Measurements from ENCODE around the gene BNC1. TPM values are rescaled to one million over a fixed set of nuclear protein-coding genes. Genes with fewer than 3 reads are reported as not detected.
"Not testable (repeated sequence)": the region's sequence is repeated elsewhere in the genome, so short reads cannot be mapped to it uniquely, and the experiment has no call there.

Gene BNC1
- total RNA-seq, 5 donors from 2014 or later (not counting 1 experiment from before 2014, with no cell fraction given): not detected

- no peak overlapping the region for H3K27ac Mint-ChIP-seq
- POLR2A ChIA-PET: no interaction called here
- Histone ChIP-seq H3K27ac (ENCODE audit: low read length) (no peak overlapping the region), H3K9me3 (no peaks in the 10 kb centered on the region), H3K4me1 (ENCODE audit: control insufficient read depth in 1 of 2, extremely low read depth in 1 of 2, insufficient read depth in 2 of 2, low read length in 2 of 2) (no peaks in the 10 kb centered on the region), H3K27me3 (replicated peaks in 1 of 2; ENCODE audit: control insufficient read depth in 2 of 2, extremely low read depth in 1 of 2, insufficient read depth in 2 of 2, low read length in 1 of 2) (peaks cover 0 to 2% of the 10 kb centered on the region in 2 experiments), H3K36me3 (ENCODE audit: control insufficient read depth in 2 of 2, extremely low read depth in 1 of 2, insufficient read depth in 1 of 2, low read length in 1 of 2) (no peaks in the 10 kb centered on the region), H3K4me3 (ENCODE audit: control insufficient read depth in 1 of 2, extremely low read depth in 1 of 2, low read length in 1 of 2) (no peak overlapping the region)
- H3K36me3 Mint-ChIP-seq: no peaks in the 10 kb centered on the region
- ATAC-seq (replicated peaks in 1 of 4) (no peak), DNase-seq (no peak)
- H3K9me3 Mint-ChIP-seq: no peaks in the 10 kb centered on the region
- WGBS (ENCODE audit: insufficient coverage): no CpG with 5 or more reads among the region's 21 CpGs
- CTCF ChIA-PET: no interaction called here
- peaks cover 0 to 5% (median 0%) of the 10 kb centered on the region in 3 donors for H3K4me1 Mint-ChIP-seq
- H3K27me3 Mint-ChIP-seq: peaks cover 7 to 10% of the 10 kb centered on the region in 2 donors
- no peak overlapping the region for H3K4me3 Mint-ChIP-seq
These were observed 54.2 kb downstream of the BNC1 start for GRCh38 chr15:83230242-83230641.

- peaks cover 0 to 5% (median 0%) of the 10 kb centered on the region in 3 donors for H3K4me1 Mint-ChIP-seq
- ChIA-PET CTCF (no interaction called here), POLR2A (no interaction called here)
- Histone ChIP-seq H3K27ac (ENCODE audit: low read length) (no peak overlapping the region), H3K27me3 (replicated peaks in 1 of 2; ENCODE audit: control insufficient read depth in 2 of 2, extremely low read depth in 1 of 2, insufficient read depth in 2 of 2, low read length in 1 of 2) (peaks cover 0 to 2% of the 10 kb centered on the region in 2 experiments), H3K4me1 (ENCODE audit: control insufficient read depth in 1 of 2, extremely low read depth in 1 of 2, insufficient read depth in 2 of 2, low read length in 2 of 2) (no peaks in the 10 kb centered on the region), H3K36me3 (ENCODE audit: control insufficient read depth in 2 of 2, extremely low read depth in 1 of 2, insufficient read depth in 1 of 2, low read length in 1 of 2) (no peaks in the 10 kb centered on the region), H3K4me3 (ENCODE audit: control insufficient read depth in 1 of 2, extremely low read depth in 1 of 2, low read length in 1 of 2) (no peak overlapping the region), H3K9me3 (no peaks in the 10 kb centered on the region)
- peaks cover 0 to 6% (median 0%) of the 10 kb centered on the region in 3 donors for H3K9me3 Mint-ChIP-seq
- DNase-seq: no peak
- H3K27me3 Mint-ChIP-seq: peaks cover 9 to 11% of the 10 kb centered on the region in 2 donors
- no peaks in the 10 kb centered on the region for H3K36me3 Mint-ChIP-seq
- H3K27ac Mint-ChIP-seq: no peak overlapping the region
- H3K4me3 Mint-ChIP-seq: no peak overlapping the region
- 80% methylated on average over 7 of the region's 9 CpGs for WGBS (ENCODE audit: insufficient coverage)
- no peak for ATAC-seq (replicated peaks in 1 of 4)
These were observed 59.0 kb downstream of the BNC1 start for GRCh38 chr15:83225449-83225848.

GRCh38 chr15:83221781-83222180 is 62.7 kb downstream of the BNC1 start:
- not testable (repeated sequence) for H3K36me3 Mint-ChIP-seq

GRCh38 chr15:83219026-83219425 is 65.4 kb downstream of the BNC1 start:
- Histone ChIP-seq H3K4me1 (ENCODE audit: control insufficient read depth in 1 of 2, extremely low read depth in 1 of 2, insufficient read depth in 2 of 2, low read length in 2 of 2) (no peaks in the 10 kb centered on the region), H3K36me3 (ENCODE audit: control insufficient read depth in 2 of 2, extremely low read depth in 1 of 2, insufficient read depth in 1 of 2, low read length in 1 of 2) (no peaks in the 10 kb centered on the region), H3K27me3 (replicated peaks in 1 of 2; ENCODE audit: control insufficient read depth in 2 of 2, extremely low read depth in 1 of 2, insufficient read depth in 2 of 2, low read length in 1 of 2) (peaks cover 0 to 7% of the 10 kb centered on the region in 2 experiments), H3K4me3 (ENCODE audit: control insufficient read depth in 1 of 2, extremely low read depth in 1 of 2, low read length in 1 of 2) (no peak overlapping the region), H3K27ac (ENCODE audit: low read length) (no peak overlapping the region), H3K9me3 (no peaks in the 10 kb centered on the region)
- CTCF ChIA-PET: no interaction called here
- no CpG with 5 or more reads among the region's 1 CpG for WGBS (ENCODE audit: insufficient coverage)
- H3K4me1 Mint-ChIP-seq: peaks cover 0 to 2% (median 0%) of the 10 kb centered on the region in 3 donors
- H3K36me3 Mint-ChIP-seq: no peaks in the 10 kb centered on the region
- H3K27ac Mint-ChIP-seq: no peak overlapping the region
- ATAC-seq (replicated peaks in 1 of 4) (no peak), DNase-seq (no peak)
- peaks cover 0 to 9% (median 0%) of the 10 kb centered on the region in 3 donors for H3K9me3 Mint-ChIP-seq
- H3K4me3 Mint-ChIP-seq: no peak overlapping the region
- POLR2A ChIA-PET: no interaction called here
- H3K27me3 Mint-ChIP-seq: peaks cover 32 to 37% of the 10 kb centered on the region in 2 donors

More at GRCh38 chr15:83221781-83222180, 62.7 kb downstream of the BNC1 start:
- H3K4me3 ChIP-seq (ENCODE audit: control insufficient read depth in 1 of 2, extremely low read depth in 1 of 2, low read length in 1 of 2); H3K27ac Mint-ChIP-seq; H3K36me3 ChIP-seq (ENCODE audit: control insufficient read depth in 2 of 2, extremely low read depth in 1 of 2, insufficient read depth in 1 of 2, low read length in 1 of 2); H3K9me3 Mint-ChIP-seq; H3K4me1 Mint-ChIP-seq; CTCF ChIA-PET; DNase-seq; H3K27ac ChIP-seq (ENCODE audit: low read length); H3K9me3 ChIP-seq; H3K4me3 Mint-ChIP-seq; H3K4me1 ChIP-seq (ENCODE audit: control insufficient read depth in 1 of 2, extremely low read depth in 1 of 2, insufficient read depth in 2 of 2, low read length in 2 of 2); H3K27me3 ChIP-seq (replicated peaks in 1 of 2; ENCODE audit: control insufficient read depth in 2 of 2, extremely low read depth in 1 of 2, insufficient read depth in 2 of 2, low read length in 1 of 2); ATAC-seq (replicated peaks in 1 of 4); POLR2A ChIA-PET: not testable (repeated sequence)
- H3K27me3 Mint-ChIP-seq: peaks cover 25 to 26% of the 10 kb centered on the region in 2 donors
- WGBS (ENCODE audit: insufficient coverage): 86% methylated on average over 9 of the region's 9 CpGs

DNA sequence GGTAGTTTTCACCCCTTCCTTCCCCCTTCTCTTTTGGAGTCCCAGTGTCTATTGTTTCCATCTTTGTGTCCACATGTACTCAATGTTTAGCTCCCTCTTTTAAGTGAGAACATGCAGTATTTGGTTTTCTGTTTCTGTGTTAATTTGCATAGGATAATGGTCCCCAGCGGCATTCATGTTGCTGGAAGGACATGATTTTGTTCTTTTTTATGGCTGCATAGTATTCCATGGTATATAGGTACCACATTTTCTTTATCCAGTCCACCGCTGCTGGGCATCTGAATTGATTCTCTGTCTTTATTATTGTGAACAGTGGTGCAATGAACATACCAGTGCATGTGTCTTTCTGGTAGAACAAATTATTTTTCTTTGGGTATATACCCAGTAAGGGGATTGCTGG is 69.2 kb downstream of the BNC1 start:
- Histone ChIP-seq H3K27me3 (replicated peaks in 1 of 2; ENCODE audit: control insufficient read depth in 2 of 2, extremely low read depth in 1 of 2, insufficient read depth in 2 of 2, low read length in 1 of 2) (peaks cover 0 to 11% of the 10 kb centered on the region in 2 experiments), H3K4me1 (ENCODE audit: control insufficient read depth in 1 of 2, extremely low read depth in 1 of 2, insufficient read depth in 2 of 2, low read length in 2 of 2) (no peaks in the 10 kb centered on the region), H3K4me3 (ENCODE audit: control insufficient read depth in 1 of 2, extremely low read depth in 1 of 2, low read length in 1 of 2) (no peak overlapping the region), H3K27ac (ENCODE audit: low read length) (no peak overlapping the region), H3K9me3 (no peaks in the 10 kb centered on the region), H3K36me3 (ENCODE audit: control insufficient read depth in 2 of 2, extremely low read depth in 1 of 2, insufficient read depth in 1 of 2, low read length in 1 of 2) (no peaks in the 10 kb centered on the region)
- H3K27me3 Mint-ChIP-seq: peaks cover 32 to 33% of the 10 kb centered on the region in 2 donors
- H3K4me1 Mint-ChIP-seq: peaks cover 0 to 2% (median 0%) of the 10 kb centered on the region in 3 donors
- ATAC-seq (replicated peaks in 1 of 4) (no peak), DNase-seq (no peak)
- no peak overlapping the region for H3K4me3 Mint-ChIP-seq
- H3K9me3 Mint-ChIP-seq: peaks cover 0 to 3% (median 0%) of the 10 kb centered on the region in 3 donors
- WGBS (ENCODE audit: insufficient coverage): no CpG with 5 or more reads among the region's 2 CpGs
- CTCF ChIA-PET: no interaction called here
- H3K36me3 Mint-ChIP-seq: no peaks in the 10 kb centered on the region
- POLR2A ChIA-PET: interaction anchor here (0.5 to 0.6 kb wide), 2 partner anchors 16 to 155 kb away, joined by 3 to 5 read pairs; no protein-coding TSS in a partner anchor
- no peak overlapping the region for H3K27ac Mint-ChIP-seq

- CTCF ChIA-PET: no interaction called here
- Mint-ChIP-seq H3K4me1 (peaks cover 6 to 8% (median 8%) of the 10 kb centered on the region in 3 donors), H3K27ac (no peak overlapping the region), H3K36me3 (no peaks in the 10 kb centered on the region), H3K4me3 (no peak overlapping the region), H3K9me3 (peaks cover 0 to 3% (median 0%) of the 10 kb centered on the region in 3 donors), H3K27me3 (peaks cover 12 to 25% of the 10 kb centered on the region in 2 donors)
- ATAC-seq (replicated peaks in 1 of 4): no peak
- no peak overlapping the region for H3K4me3 ChIP-seq (ENCODE audit: control insufficient read depth in 1 of 2, extremely low read depth in 1 of 2, low read length in 1 of 2)
- H3K4me1 ChIP-seq (ENCODE audit: control insufficient read depth in 1 of 2, extremely low read depth in 1 of 2, insufficient read depth in 2 of 2, low read length in 2 of 2): peaks cover 2 to 5% of the 10 kb centered on the region in 2 experiments
- no peak for DNase-seq
- no peak overlapping the region for H3K27ac ChIP-seq (ENCODE audit: low read length)
- 57% methylated on average over 2 of the region's 3 CpGs for WGBS (ENCODE audit: insufficient coverage)
- POLR2A ChIA-PET: no interaction called here
- no peaks in the 10 kb centered on the region for H3K9me3 ChIP-seq
- peaks cover 0 to 23% of the 10 kb centered on the region in 2 experiments for H3K27me3 ChIP-seq (replicated peaks in 1 of 2; ENCODE audit: control insufficient read depth in 2 of 2, extremely low read depth in 1 of 2, insufficient read depth in 2 of 2, low read length in 1 of 2)
- no peaks in the 10 kb centered on the region for H3K36me3 ChIP-seq (ENCODE audit: control insufficient read depth in 2 of 2, extremely low read depth in 1 of 2, insufficient read depth in 1 of 2, low read length in 1 of 2)
These were observed 73.8 kb downstream of the BNC1 start for GRCh38 chr15:83210619-83211018.

DNA sequence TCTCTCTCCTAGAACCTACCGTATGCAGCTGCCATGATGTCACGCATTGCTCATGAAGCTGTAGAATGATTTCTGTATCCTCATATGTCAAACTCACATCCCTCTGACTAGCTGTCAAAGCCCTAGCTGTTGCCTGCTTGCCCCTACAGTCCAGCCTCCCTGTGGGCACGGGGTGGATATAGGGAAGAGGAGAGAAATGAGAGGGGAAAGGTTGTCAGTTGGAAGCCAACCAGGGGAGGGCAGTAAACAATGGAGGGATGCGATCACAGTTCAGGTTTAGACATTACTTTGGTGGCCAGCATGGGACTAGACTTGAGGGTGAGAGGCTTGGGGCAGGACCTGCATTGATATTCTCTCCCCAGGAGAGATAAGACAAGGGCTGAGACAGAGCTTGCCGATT is 75.1 kb downstream of the BNC1 start:
- Histone ChIP-seq H3K4me3 (ENCODE audit: control insufficient read depth in 1 of 2, extremely low read depth in 1 of 2, low read length in 1 of 2) (no peak overlapping the region), H3K9me3 (no peaks in the 10 kb centered on the region), H3K4me1 (ENCODE audit: control insufficient read depth in 1 of 2, extremely low read depth in 1 of 2, insufficient read depth in 2 of 2, low read length in 2 of 2) (peaks cover 2 to 5% of the 10 kb centered on the region in 2 experiments), H3K27me3 (replicated peaks in 1 of 2; ENCODE audit: control insufficient read depth in 2 of 2, extremely low read depth in 1 of 2, insufficient read depth in 2 of 2, low read length in 1 of 2) (peaks cover 0 to 23% of the 10 kb centered on the region in 2 experiments), H3K27ac (ENCODE audit: low read length) (no peak overlapping the region), H3K36me3 (ENCODE audit: control insufficient read depth in 2 of 2, extremely low read depth in 1 of 2, insufficient read depth in 1 of 2, low read length in 1 of 2) (no peaks in the 10 kb centered on the region)
- Mint-ChIP-seq H3K27me3 (peaks cover 8 to 19% of the 10 kb centered on the region in 2 donors), H3K36me3 (no peaks in the 10 kb centered on the region), H3K4me3 (no peak overlapping the region), H3K4me1 (peaks cover 8 to 9% (median 8%) of the 10 kb centered on the region in 3 donors), H3K27ac (no peak overlapping the region), H3K9me3 (no peaks in the 10 kb centered on the region)
- POLR2A ChIA-PET: no interaction called here
- ATAC-seq (replicated peaks in 1 of 4) (no peak), DNase-seq (no peak)
- WGBS (ENCODE audit: insufficient coverage): 66% methylated on average over 3 of the region's 5 CpGs
- CTCF ChIA-PET: no interaction called here
